Neutrophil (primary cell): Measurements from ENCODE around the gene CISD3.

Experiments used
- H3K27ac ChIP-seq: fragments of 200-600 bp; sonication (generic); 2 replicates; pipeline ENCODE4 v1.5.1; 2016; ENCODE audit warnings: mild to moderate bottlenecking, moderate library complexity
- H3K27me3 ChIP-seq: fragments of 200-600 bp; sonication (generic); 2 replicates; pipeline ENCODE4 v1.6.0; 2016; ENCODE audit warnings: mild to moderate bottlenecking
- H3K36me3 ChIP-seq: fragments of 200-600 bp; sonication (generic); 2 replicates; pipeline ENCODE4 v1.5.1; 2017
- H3K4me1 ChIP-seq, 2 experiments: fragments of 200-600 bp in 1 of 2; sonication (generic) in 1 of 2; 1 replicate in 1 of 2; 2 replicates in 1 of 2; pipeline versions ENCODE4 v1.5.1 to v1.6.1; 2013 to 2016; ENCODE audit warnings: low read depth in 1 of 2, low read length in 1 of 2, mild to moderate bottlenecking in 1 of 2, moderate library complexity in 1 of 2; ENCODE audit not compliant: control insufficient read depth in 1 of 2, insufficient read depth in 1 of 2
- H3K4me3 ChIP-seq, 2 experiments: fragments of 200-600 bp in 1 of 2; sonication (generic) in 1 of 2; 1 replicate in 1 of 2; 2 replicates in 1 of 2; pipeline ENCODE4 v1.5.1; 2013 to 2016; ENCODE audit warnings: low read depth in 1 of 2, low read length in 1 of 2, mild to moderate bottlenecking in 1 of 2, moderate library complexity in 1 of 2
- H3K9me3 ChIP-seq: fragments of 200-600 bp; sonication (generic); 2 replicates; pipeline ENCODE4 v1.5.1; 2016
- TF ChIP-seq, protein P1 (sequence below): fragments of 200-600 bp; sonication (generic); IDR thresholded peaks from 2 replicates; pipeline ENCODE4 v1.5.1; 2016; ENCODE audit warnings: antibody characterized with exemption

The CISD3 gene

DNA sequence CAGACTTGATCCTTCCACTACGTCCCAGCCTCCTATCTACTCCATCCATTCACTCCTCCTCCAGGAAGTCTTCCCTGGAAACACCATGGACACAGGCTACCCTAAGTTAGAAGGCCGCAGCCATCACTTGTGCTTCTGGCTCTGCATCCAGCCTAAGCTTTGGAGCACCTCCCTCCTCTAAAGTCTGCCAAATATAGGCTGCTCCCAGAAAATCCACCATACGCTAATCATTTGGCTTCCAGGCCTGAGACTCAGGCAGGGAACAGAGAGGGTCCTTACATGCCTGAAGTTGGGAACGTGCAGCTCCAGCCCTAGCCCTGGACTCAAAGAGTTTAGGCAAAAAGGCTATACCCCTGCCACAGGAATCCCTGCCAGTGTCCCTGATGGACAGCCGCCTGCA lies 11.3 kb downstream of the CISD3 start:
- Histone ChIP-seq H3K4me1 (no peaks in the 10 kb centered on the region), H3K27ac (no peak overlapping the region), H3K36me3 (no peaks in the 10 kb centered on the region), H3K9me3 (no peaks in the 10 kb centered on the region), H3K27me3 (peaks cover 87% of the 10 kb centered on the region), H3K4me3 (no peak overlapping the region)
- TF ChIP-seq, protein P1, sequence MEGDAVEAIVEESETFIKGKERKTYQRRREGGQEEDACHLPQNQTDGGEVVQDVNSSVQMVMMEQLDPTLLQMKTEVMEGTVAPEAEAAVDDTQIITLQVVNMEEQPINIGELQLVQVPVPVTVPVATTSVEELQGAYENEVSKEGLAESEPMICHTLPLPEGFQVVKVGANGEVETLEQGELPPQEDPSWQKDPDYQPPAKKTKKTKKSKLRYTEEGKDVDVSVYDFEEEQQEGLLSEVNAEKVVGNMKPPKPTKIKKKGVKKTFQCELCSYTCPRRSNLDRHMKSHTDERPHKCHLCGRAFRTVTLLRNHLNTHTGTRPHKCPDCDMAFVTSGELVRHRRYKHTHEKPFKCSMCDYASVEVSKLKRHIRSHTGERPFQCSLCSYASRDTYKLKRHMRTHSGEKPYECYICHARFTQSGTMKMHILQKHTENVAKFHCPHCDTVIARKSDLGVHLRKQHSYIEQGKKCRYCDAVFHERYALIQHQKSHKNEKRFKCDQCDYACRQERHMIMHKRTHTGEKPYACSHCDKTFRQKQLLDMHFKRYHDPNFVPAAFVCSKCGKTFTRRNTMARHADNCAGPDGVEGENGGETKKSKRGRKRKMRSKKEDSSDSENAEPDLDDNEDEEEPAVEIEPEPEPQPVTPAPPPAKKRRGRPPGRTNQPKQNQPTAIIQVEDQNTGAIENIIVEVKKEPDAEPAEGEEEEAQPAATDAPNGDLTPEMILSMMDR = no peak

- TF ChIP-seq, protein P1 = no peak
- Histone ChIP-seq H3K4me3 (no peak overlapping the region), H3K27me3 (peaks cover 87% of the 10 kb centered on the region), H3K36me3 (no peaks in the 10 kb centered on the region), H3K9me3 (no peaks in the 10 kb centered on the region), H3K27ac (no peak overlapping the region), H3K4me1 (peaks cover 0 to under 1% of the 10 kb centered on the region in 2 experiments)
Observed at GRCh38 chr17:38741921-38742410, 11.8 kb downstream of the CISD3 start.

DNA sequence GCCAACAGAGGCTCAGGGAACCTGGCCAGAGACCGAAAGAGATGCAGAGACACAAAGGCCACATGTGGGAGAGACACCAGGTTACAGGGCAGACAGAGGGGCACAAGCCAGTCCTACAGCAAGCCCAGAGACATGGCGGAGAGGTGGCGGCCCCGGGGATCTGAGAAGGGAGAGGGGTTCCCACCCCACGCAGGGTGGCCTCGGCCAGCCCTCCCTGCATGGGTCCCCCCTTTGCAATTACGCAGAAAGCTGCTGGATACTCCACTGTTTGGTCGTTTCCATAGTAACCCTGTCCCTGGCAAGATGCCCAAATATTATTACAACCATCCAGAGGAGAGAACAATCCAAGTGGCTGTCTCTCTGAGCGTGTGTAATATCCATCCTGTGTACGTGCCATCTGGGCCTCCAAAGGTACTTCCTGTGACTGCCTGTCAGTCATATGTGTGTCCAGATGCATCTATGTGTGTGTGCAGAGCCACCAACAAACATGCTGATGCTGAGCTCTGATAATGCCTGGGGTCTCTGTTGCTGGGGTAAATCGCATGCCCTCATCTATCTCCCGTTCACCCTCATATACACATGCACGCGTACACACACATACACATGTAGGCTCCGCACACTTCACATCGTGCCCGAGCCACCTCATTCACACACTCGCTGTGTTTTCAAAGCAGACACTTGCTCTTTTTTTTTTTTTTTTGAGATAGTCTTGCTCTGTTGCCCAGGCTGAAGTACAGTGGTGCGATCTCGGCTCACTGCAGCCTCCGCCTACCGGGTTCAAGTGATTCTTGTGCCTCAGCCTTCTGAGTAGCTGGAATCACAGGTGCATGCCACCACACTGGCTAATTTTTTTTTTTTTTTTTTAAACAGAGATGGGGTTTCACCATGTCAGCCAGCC lies 12.5 kb downstream of the CISD3 start:
- peaks cover 2 to 7% of the 10 kb centered on the region in 2 experiments for H3K4me1 ChIP-seq
- no peaks in the 10 kb centered on the region for H3K9me3 ChIP-seq
- no peak overlapping the region for H3K4me3 ChIP-seq
- no peaks in the 10 kb centered on the region for H3K36me3 ChIP-seq
- TF ChIP-seq, protein P1 = no peak
- H3K27ac ChIP-seq = no peak overlapping the region
- H3K27me3 ChIP-seq = peaks cover 87% of the 10 kb centered on the region

GRCh38 chr17:38743556-38744171 lies 13.5 kb downstream of the CISD3 start:
- no peaks in the 10 kb centered on the region for H3K9me3 ChIP-seq
- H3K36me3 ChIP-seq = no peaks in the 10 kb centered on the region
- no peak overlapping the region for H3K4me3 ChIP-seq
- H3K4me1 ChIP-seq = peaks cover 9 to 17% of the 10 kb centered on the region in 2 experiments
- TF ChIP-seq, protein P1 = no peak
- peaks cover 87% of the 10 kb centered on the region for H3K27me3 ChIP-seq
- H3K27ac ChIP-seq = no peak overlapping the region

GRCh38 chr17:38745545-38745944 lies 15.4 kb downstream of the CISD3 start:
- H3K4me1 ChIP-seq = peaks cover 28 to 36% of the 10 kb centered on the region in 2 experiments
- H3K27me3 ChIP-seq = peaks cover 90% of the 10 kb centered on the region

More at GRCh38 chr17:38745545-38745944, 15.4 kb downstream of the CISD3 start:
- Histone ChIP-seq H3K27ac (no peak overlapping the region), H3K4me3 (no peak overlapping the region), H3K9me3 (no peaks in the 10 kb centered on the region), H3K36me3 (no peaks in the 10 kb centered on the region)
- TF ChIP-seq, protein P1 = no peak
